ENCODE measurements around the gene GUCY1A1. TPM values are rescaled to one million over a fixed set of nuclear protein-coding genes. Genes with fewer than 3 reads are reported as not detected.

Gene GUCY1A1
- total RNA-seq, 1 donor: 0.43 TPM

DNA sequence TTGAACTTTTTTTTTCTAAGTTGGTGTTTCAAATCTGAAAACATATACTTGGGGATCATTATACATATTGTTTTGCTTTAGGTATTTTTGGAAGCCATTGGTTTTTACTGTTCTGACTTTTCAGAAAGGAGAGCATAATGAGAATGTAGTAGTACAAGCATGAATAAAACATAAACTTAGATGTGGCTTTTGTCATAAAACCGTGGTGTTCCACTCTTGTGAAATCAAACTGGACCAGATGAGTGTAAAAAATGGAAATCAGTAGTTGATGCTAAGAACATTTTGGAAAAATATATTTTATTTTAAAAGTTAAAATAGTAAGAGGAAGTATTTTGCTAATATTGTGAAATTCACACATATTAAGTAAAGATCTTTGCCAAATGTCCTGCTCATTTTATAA, 29.6 kb downstream of the GUCY1A1 start:
- TF ChIP-seq, protein P1, sequence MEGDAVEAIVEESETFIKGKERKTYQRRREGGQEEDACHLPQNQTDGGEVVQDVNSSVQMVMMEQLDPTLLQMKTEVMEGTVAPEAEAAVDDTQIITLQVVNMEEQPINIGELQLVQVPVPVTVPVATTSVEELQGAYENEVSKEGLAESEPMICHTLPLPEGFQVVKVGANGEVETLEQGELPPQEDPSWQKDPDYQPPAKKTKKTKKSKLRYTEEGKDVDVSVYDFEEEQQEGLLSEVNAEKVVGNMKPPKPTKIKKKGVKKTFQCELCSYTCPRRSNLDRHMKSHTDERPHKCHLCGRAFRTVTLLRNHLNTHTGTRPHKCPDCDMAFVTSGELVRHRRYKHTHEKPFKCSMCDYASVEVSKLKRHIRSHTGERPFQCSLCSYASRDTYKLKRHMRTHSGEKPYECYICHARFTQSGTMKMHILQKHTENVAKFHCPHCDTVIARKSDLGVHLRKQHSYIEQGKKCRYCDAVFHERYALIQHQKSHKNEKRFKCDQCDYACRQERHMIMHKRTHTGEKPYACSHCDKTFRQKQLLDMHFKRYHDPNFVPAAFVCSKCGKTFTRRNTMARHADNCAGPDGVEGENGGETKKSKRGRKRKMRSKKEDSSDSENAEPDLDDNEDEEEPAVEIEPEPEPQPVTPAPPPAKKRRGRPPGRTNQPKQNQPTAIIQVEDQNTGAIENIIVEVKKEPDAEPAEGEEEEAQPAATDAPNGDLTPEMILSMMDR (IDR thresholded peaks at IDR 0.05; ENCODE audit: insufficient read depth, low read depth, low read length): no peak
- H3K4me3 ChIP-seq (ENCODE audit: low read depth, low read length): no peak overlapping the region
- no peak for DNase-seq (ENCODE audit: low read depth)

DNA sequence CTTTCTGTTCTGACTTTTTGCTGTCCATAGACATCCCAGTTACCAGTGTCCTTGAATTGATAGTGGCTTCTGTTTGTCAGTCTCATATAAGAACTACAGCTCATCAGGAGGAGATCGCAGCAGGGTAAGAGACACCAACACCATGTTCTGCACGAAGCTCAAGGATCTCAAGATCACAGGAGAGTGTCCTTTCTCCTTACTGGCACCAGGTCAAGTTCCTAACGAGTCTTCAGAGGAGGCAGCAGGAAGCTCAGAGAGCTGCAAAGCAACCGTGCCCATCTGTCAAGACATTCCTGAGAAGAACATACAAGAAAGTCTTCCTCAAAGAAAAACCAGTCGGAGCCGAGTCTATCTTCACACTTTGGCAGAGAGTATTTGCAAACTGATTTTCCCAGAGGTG, 30.1 kb downstream of the GUCY1A1 start:
- H3K4me3 ChIP-seq (ENCODE audit: low read depth, low read length): no peak overlapping the region
- TF ChIP-seq, protein P1 (IDR thresholded peaks at IDR 0.05; ENCODE audit: insufficient read depth, low read depth, low read length): no peak
- no peak for DNase-seq (ENCODE audit: low read depth)

DNA sequence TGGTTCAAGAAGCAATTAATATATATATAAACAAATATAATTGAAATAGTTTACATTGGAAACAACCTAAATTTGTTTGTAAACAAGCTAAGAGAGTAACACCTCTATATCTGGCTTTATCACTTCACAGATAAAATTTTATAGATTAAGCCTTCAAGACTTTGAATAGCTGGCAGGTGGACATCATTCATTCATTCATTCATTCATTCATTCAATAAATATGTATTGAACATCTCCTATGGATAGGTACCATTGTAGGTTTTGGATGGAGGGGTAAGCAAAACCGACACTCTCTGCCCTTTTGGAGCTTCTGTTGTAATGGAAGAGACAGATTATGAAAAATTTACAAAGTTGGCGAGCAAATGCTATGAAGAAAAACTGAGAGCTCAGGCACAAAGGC, 35.2 kb downstream of the GUCY1A1 start:
- no peak overlapping the region for H3K4me3 ChIP-seq (ENCODE audit: low read depth, low read length)
- TF ChIP-seq, protein P1 (IDR thresholded peaks at IDR 0.05; ENCODE audit: insufficient read depth, low read depth, low read length): no peak
- no peak for DNase-seq (ENCODE audit: low read depth)

DNA sequence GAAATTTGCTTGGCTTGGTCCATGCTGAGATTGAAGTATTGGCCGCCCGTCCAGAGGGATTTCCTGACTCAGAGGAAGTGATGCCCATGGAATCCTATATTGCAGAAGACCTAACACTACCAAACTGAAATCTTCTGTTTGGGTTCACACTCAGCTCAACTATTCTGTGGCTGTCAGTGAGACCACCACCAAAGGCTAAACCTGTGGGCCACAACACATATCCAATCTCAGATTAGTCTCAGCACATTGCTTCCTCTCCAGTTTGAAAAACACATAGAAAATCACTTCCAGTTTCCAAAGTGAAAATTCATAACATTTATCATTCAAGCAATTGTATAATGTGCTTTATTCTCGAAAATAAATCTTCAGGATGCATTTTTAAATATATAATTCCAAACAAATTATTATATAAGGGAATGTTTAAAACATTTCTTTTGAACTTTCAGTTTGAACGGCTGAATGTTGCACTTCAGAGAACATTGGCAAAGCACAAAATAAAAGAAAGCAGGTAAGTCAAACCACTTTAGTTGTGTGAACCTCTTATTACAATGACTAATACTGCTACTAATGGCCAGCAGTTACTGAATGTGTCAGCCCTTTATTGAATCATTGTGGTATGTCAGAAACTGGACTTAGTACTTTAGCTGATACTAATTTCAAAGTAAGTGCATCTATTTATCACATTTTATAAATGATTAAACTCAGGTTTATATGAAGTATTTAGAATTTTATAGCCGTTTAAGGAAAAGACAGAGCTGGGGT, 37.0 kb downstream of the GUCY1A1 start:
- H3K4me3 ChIP-seq (ENCODE audit: low read depth, low read length): no peak overlapping the region
- TF ChIP-seq, protein P1 (IDR thresholded peaks at IDR 0.05; ENCODE audit: insufficient read depth, low read depth, low read length): no peak
- DNase-seq (ENCODE audit: low read depth): no peak

DNA sequence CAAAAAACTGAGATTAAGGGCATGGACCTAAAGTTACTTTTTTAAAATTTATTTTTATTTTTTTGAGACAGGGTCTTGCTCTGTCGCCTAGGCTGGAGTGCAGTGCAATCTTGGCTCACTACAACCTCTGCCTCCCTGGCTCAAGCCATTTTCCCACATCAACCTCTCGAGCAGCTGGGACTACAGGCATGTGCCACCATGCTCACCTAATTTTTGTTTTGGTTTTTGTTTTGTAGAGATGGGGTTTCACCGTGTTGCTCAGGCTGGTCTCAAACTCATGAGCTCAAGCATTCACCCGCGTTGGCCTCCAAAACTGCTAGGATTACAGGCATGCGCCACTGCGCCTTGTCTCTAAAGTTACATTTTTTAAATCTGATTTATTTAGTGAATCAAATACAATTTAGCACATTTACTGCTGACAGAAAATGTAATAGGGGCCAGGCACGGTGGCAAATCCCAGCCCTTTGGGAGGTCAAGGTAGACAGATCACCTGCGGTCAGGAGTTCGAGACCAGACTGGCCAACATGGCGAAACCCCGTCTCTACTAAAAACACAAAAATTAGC, 38.3 kb downstream of the GUCY1A1 start:
- no peak overlapping the region for H3K4me3 ChIP-seq (ENCODE audit: low read depth, low read length)
- TF ChIP-seq, protein P1 (IDR thresholded peaks at IDR 0.05; ENCODE audit: insufficient read depth, low read depth, low read length): no peak
- no peak for DNase-seq (ENCODE audit: low read depth)

DNA sequence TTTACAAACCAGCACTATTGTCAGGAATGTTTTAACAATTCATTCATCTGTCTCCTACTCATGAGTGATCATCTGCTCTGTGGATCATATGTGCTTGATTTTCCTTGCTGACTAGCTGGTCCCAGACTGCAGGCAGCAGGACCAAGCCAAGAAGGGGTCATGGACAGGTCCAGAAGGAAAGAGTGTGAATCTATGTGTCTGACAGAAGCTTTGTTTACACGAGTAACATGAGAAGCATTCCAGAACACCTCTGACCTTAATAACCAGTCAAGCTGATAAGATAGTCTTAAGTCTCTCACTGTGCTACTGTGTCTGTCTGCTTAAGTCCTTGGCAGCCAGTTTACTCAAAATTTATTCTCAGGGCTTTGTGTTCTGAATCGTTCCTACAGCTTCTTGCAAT, 39.0 kb downstream of the GUCY1A1 start:
- H3K4me3 ChIP-seq (ENCODE audit: low read depth, low read length): no peak overlapping the region
- TF ChIP-seq, protein P1 (IDR thresholded peaks at IDR 0.05; ENCODE audit: insufficient read depth, low read depth, low read length): no peak
- DNase-seq (ENCODE audit: low read depth): peak; percentile 65
